A549 (cell line): ENCODE results near the gene FAR1. TPM values are rescaled to one million over a fixed set of nuclear protein-coding genes. Genes with fewer than 3 reads are reported as not detected.

Experiments used
- ATAC-seq, 2 experiments: fragments of 200-7000 bp in 1 of 2; fragments of >200 bp in 1 of 2; cut with Nextera tagmentation in 1 of 2; cut with Tn5 transposase in 1 of 2; 3 replicates each; pipeline versions ENCODE4 v1.8.0 to v1.9.1; 2018 to 2020; ENCODE audit warnings: mild to moderate bottlenecking in 1 of 2, moderate library complexity in 1 of 2
- CTCF ChIA-PET: fragments of 300-600 bp; sonication (Branson Sonifier 250); formaldehyde crosslinking; extraction: SDS; loops from one replicate; lab custom pipeline; 2021; ENCODE audit warnings: antibody characterized with exemption, inconsistent platforms; lab: Yijun Ruan, JAX
- POLR2A ChIA-PET: fragments of 350-600 bp; formaldehyde crosslinking; extraction: SDS; loops from one replicate; lab custom pipeline; 2021; ENCODE audit warnings: antibody characterized with exemption, inconsistent platforms; lab: Yijun Ruan, JAX
- DNase-seq, 2 experiments: peaks; one replicate each; pipeline versions ENCODE4 v3.0.0 to v3.0.0-alpha.2; 2011 to 2016; ENCODE audit warnings: low read depth in 1 of 2, low spot score in 1 of 2
- FAIRE-seq: peaks from 2 replicates; lab custom pipeline; 2011; peaks lifted over from hg19 to GRCh38; lab: Jason Lieb, UNC
- H3K27ac ChIP-seq, 2 experiments: fragments of >200 bp; sonication (Bioruptor Twin); formaldehyde crosslinking; 3 replicates each; pipeline ENCODE4 v1.5.1; 2016 to 2017
- H3K4me1 ChIP-seq: fragments of >200 bp; sonication (Bioruptor Twin); formaldehyde crosslinking; 3 replicates; pipeline ENCODE4 v1.6.1; 2016
- H3K4me2 ChIP-seq: fragments of >200 bp; sonication (Bioruptor Twin); formaldehyde crosslinking; 3 replicates; pipeline ENCODE4 v1.6.1; 2016
- H3K4me3 ChIP-seq: fragments of >200 bp; sonication (Bioruptor Twin); formaldehyde crosslinking; 3 replicates; pipeline ENCODE4 v1.5.1; 2016
- H3K9me3 ChIP-seq: fragments of >200 bp; sonication (Bioruptor Twin); formaldehyde crosslinking; 3 replicates; pipeline ENCODE4 v1.6.1; 2016
- ATOH8 ChIP-seq: fragments of 250-450 bp; sonication (Bioruptor Pico); IDR thresholded peaks from 2 replicates; pipeline ENCODE4 v1.5.0; 2020; ENCODE audit warnings: low read depth, mild to moderate bottlenecking, moderate library complexity
- CEBPB ChIP-seq, 2 experiments: fragments of >200 bp in 1 of 2; sonication (Bioruptor Twin) in 1 of 2; formaldehyde crosslinking in 1 of 2; IDR thresholded peaks; 2 replicates each; pipeline ENCODE4 v1.6.1; 2012 to 2016
- ESRRA ChIP-seq: fragments of 150-350 bp; IDR thresholded peaks from 2 replicates; pipeline ENCODE4 v1.6.1; 2014; ENCODE audit warnings: mild to moderate bottlenecking, low read length, borderline replicate concordance
- FOSB ChIP-seq: fragments of 250-450 bp; sonication (Bioruptor Pico); IDR thresholded peaks from 2 replicates; pipeline ENCODE4 v1.5.0; 2020; ENCODE audit warnings: mild to moderate bottlenecking, moderate library complexity
- FOSL2 ChIP-seq, 2 experiments: fragments of 450-650 bp in 1 of 2; fragments of >200 bp in 1 of 2; sonication (Bioruptor Twin) in 1 of 2; formaldehyde crosslinking; IDR thresholded peaks; 2 replicates each; pipeline versions ENCODE4 v1.5.0 to v1.6.1; 2016 to 2020; ENCODE audit warnings: mild to moderate bottlenecking in 1 of 2, moderate library complexity in 1 of 2
- HES2 ChIP-seq: fragments of >200 bp; sonication (Bioruptor Twin); formaldehyde crosslinking; IDR thresholded peaks from 2 replicates; pipeline ENCODE4 v1.6.1; 2016
- HOXB5 ChIP-seq: fragments of 250-450 bp; sonication (Bioruptor Pico); IDR thresholded peaks from 2 replicates; pipeline ENCODE4 v1.5.0; 2020; ENCODE audit warnings: mild to moderate bottlenecking, moderate library complexity
- MAZ ChIP-seq: fragments of 150-350 bp; IDR thresholded peaks from 2 replicates; pipeline ENCODE4 v1.6.1; 2014; ENCODE audit warnings: antibody characterized with exemption, low read depth, low read length, borderline replicate concordance
- NFE2L2 ChIP-seq: fragments of 150-350 bp; conservative IDR thresholded peaks from 2 replicates; pipeline ENCODE4 v1.6.1; 2014; ENCODE audit warnings: low read length
- NR3C1 ChIP-seq: fragments of >200 bp; sonication (Bioruptor Twin); formaldehyde crosslinking; IDR thresholded peaks from 3 replicates; pipeline ENCODE4 v1.6.1; 2017
- POLR2AphosphoS2 ChIP-seq: conservative IDR thresholded peaks from 2 replicates; pipeline ENCODE4 v1.6.1; 2012; ENCODE audit warnings: low read length, improper control_type of control experiment, inconsistent platforms
- RAD21 ChIP-seq, 2 experiments: fragments of >200 bp in 1 of 2; sonication (Bioruptor Twin) in 1 of 2; formaldehyde crosslinking in 1 of 2; IDR thresholded peaks in 1 of 2; conservative IDR thresholded peaks in 1 of 2; 2 replicates in 1 of 2; 3 replicates in 1 of 2; pipeline ENCODE4 v1.6.1; 2012 to 2018; ENCODE audit warnings: inconsistent platforms in 1 of 2
- RCOR1 ChIP-seq: fragments of 150-350 bp; IDR thresholded peaks from 2 replicates; pipeline ENCODE4 v1.6.1; 2014; ENCODE audit warnings: antibody characterized with exemption, low read length, low read depth
- RFX5 ChIP-seq: fragments of 450-650 bp; IDR thresholded peaks from 2 replicates; pipeline ENCODE4 v1.7.1; 2014; ENCODE audit warnings: antibody characterized with exemption, mild to moderate bottlenecking, moderate library complexity
- TP53 ChIP-seq: fragments of 250-450 bp; sonication (Bioruptor Pico); IDR thresholded peaks from 2 replicates; pipeline ENCODE4 v1.5.0; 2021; ENCODE audit warnings: mild to moderate bottlenecking, moderate library complexity
- whole genome bisulfite sequencing: methylation state at CpG from one replicate; pipeline ENCODE4 v1.1.6; 2017; ENCODE audit errors: missing lambda C conversion rate; 5-methylcytosine and 5-hydroxymethylcytosine counted together
- polyA plus RNA-seq, 4 experiments: library from polyadenylated mRNA; depleted of rRNA in 3 of 4; stranded (reverse); fragments of >200 nt; fragmentation: RNase III in 1 of 4; extraction: RNeasy Plus Mini Kit Qiagen cat#74134 plus additional on column Dnase treatment in 1 of 4; gene quantifications; 2 replicates in 3 of 4; 3 replicates in 1 of 4; pipeline ENCODE4 v1.2.3, GENCODE V29; 2011 to 2017
- TF ChIP-seq, protein P1 (sequence below): fragments of 150-350 bp; IDR thresholded peaks from 2 replicates; pipeline ENCODE4 v1.6.1; 2014; ENCODE audit warnings: low read depth, mild to moderate bottlenecking, low read length
- TF ChIP-seq, protein P2 (sequence below): IDR thresholded peaks from 2 replicates; pipeline ENCODE4 v1.6.1; 2012
- TF ChIP-seq, protein P3 (sequence below): IDR thresholded peaks from 2 replicates; pipeline ENCODE4 v1.6.1; 2012

Gene FAR1
- polyA plus RNA-seq, 2 of the 4 experiments (the other 2 are of a cell fraction): 41.8 to 119 TPM

GRCh38 chr11:13682212-13682611 is 13.7 kb downstream of the FAR1 start:
- 86% methylated on average over 1 of the region's 1 CpG for WGBS
- FAIRE-seq: no peak

DNA sequence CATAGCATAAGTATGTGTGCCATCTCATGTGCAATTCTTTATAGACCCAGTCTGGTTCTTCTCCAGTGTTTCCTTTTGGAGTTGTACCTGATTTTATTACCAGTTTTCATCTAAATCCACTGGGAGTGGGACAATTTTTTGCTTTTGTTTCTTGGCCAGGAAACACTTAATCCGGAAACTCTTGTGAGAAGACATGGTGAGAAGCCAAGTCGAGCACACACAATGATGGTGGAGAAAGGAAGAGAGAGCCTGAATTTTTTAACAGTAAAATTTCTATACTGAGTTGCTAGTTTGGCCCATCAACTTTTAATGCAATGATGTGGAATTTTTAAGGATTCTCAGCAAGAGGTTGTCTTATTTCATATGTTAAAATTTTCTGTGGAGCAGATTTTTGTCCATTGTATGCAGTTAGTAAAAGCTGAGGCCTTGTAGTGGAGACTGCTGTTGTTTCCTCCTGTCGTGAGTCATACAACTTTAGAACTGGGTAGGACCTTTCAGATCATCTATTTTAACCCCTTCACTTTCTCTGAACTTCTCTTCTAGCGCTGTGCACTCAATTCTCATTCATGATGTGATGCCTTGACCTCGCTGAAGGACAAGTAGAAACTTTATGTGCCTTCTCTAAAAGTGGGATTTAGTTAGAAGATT is 17.1 kb downstream of the FAR1 start:
- 84% methylated on average over 5 of the region's 5 CpGs for WGBS
- ChIA-PET CTCF (no interaction called here), POLR2A (no interaction called here)
- H3K27ac ChIP-seq: no peak overlapping the region
- TF ChIP-seq CEBPB (IDR thresholded peaks at IDR 0.05): no peak
- no peak for TF ChIP-seq NFE2L2
- TF ChIP-seq HES2: no peak
- no peak for TF ChIP-seq MAZ
- no peak overlapping the region for H3K4me3 ChIP-seq
- H3K4me2 ChIP-seq: no peak overlapping the region
- FAIRE-seq: no peak
- H3K9me3 ChIP-seq: no peaks in the 10 kb centered on the region
- ATAC-seq: no peak
- peaks cover 4% of the 10 kb centered on the region; the same call in 2 of the 3 replicates for H3K4me1 ChIP-seq
- no peak for DNase-seq

More at GRCh38 chr11:13682212-13682611, 13.7 kb downstream of the FAR1 start:
- Histone ChIP-seq H3K4me2 (no peak overlapping the region), H3K4me1 (peaks cover 7% of the 10 kb centered on the region; the same call in 2 of the 3 replicates), H3K9me3 (no peaks in the 10 kb centered on the region), H3K27ac (no peak overlapping the region), H3K4me3 (no peak overlapping the region)
- POLR2A ChIA-PET: no interaction called here
- ATAC-seq (no peak), DNase-seq (no peak)
- no peak for TF ChIP-seq TP53 (CRISPR knock-in tag)
- no peak for TF ChIP-seq RFX5
- TF ChIP-seq NR3C1: no peak
- TF ChIP-seq, all 56 proteins: peak for 0
- CTCF ChIA-PET: interaction anchor here (0.7 to 1.5 kb wide), 2 partner anchors 13 to 15 kb away, joined by 3 to 4 read pairs; no protein-coding TSS in a partner anchor

DNA sequence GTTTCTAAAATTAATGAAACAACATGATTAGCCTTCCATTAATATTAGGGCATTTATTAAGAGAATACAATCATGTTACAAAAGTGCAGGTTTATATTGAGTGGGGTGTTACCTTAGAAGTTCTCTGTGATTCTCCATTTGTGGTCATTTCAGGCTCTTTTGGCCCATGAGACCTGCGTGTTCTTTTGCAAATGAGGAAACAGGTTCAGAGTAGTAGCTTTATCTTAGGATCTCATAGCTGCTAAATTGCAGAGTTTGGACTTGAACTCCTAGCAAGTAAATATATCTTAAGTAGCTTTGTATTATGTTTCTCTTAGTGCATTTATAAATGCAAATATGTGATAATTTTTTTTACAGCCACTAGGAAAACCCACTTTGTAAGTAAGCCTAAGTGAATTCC is 18.3 kb downstream of the FAR1 start:
- Histone ChIP-seq H3K4me2 (no peak overlapping the region), H3K4me3 (no peak overlapping the region), H3K4me1 (peaks cover 4% of the 10 kb centered on the region; the same call in 2 of the 3 replicates), H3K9me3 (no peaks in the 10 kb centered on the region), H3K27ac (no peak overlapping the region)
- ChIA-PET CTCF (interaction anchor here (1.2 kb wide), 1 partner anchor 200 kb away, joined by 3 read pairs; no protein-coding TSS in a partner anchor), POLR2A (no interaction called here)
- no peak for FAIRE-seq
- 87% methylated on average over 1 of the region's 1 CpG for WGBS
- ATAC-seq: no peak
- TF ChIP-seq MAZ (no peak), ATOH8 (CRISPR knock-in tag) (no peak), ESRRA (no peak), POLR2AphosphoS2 (no peak), HOXB5 (CRISPR knock-in tag) (no peak)
- TF ChIP-seq, protein P1, sequence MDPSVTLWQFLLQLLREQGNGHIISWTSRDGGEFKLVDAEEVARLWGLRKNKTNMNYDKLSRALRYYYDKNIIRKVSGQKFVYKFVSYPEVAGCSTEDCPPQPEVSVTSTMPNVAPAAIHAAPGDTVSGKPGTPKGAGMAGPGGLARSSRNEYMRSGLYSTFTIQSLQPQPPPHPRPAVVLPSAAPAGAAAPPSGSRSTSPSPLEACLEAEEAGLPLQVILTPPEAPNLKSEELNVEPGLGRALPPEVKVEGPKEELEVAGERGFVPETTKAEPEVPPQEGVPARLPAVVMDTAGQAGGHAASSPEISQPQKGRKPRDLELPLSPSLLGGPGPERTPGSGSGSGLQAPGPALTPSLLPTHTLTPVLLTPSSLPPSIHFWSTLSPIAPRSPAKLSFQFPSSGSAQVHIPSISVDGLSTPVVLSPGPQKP: no peak
- DNase-seq: no peak

- ChIA-PET POLR2A (no interaction called here), CTCF (interaction anchor here (1.2 kb wide), 1 partner anchor 200 kb away, joined by 3 read pairs; no protein-coding TSS in a partner anchor)
- TF ChIP-seq, protein P2, sequence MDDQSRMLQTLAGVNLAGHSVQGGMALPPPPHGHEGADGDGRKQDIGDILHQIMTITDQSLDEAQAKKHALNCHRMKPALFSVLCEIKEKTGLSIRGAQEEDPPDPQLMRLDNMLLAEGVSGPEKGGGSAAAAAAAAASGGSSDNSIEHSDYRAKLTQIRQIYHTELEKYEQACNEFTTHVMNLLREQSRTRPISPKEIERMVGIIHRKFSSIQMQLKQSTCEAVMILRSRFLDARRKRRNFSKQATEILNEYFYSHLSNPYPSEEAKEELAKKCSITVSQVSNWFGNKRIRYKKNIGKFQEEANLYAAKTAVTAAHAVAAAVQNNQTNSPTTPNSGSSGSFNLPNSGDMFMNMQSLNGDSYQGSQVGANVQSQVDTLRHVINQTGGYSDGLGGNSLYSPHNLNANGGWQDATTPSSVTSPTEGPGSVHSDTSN: no peak
- TF ChIP-seq RCOR1: no peak
- TF ChIP-seq, protein P3, sequence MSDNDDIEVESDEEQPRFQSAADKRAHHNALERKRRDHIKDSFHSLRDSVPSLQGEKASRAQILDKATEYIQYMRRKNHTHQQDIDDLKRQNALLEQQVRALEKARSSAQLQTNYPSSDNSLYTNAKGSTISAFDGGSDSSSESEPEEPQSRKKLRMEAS: no peak
- TF ChIP-seq FOSB: no peak
- no peak for TF ChIP-seq POLR2AphosphoS2
- no peak for TF ChIP-seq RAD21 (conservative IDR thresholded peaks at IDR 0.05 in 1 of 2, IDR thresholded peaks at IDR 0.05 in 1 of 2)
- TF ChIP-seq FOSL2 (IDR thresholded peaks at IDR 0.05): no peak
- TF ChIP-seq FOSL2 (CRISPR knock-in tag; IDR thresholded peaks at IDR 0.05): no peak
- TF ChIP-seq RFX5: no peak
- Histone ChIP-seq H3K4me1 (no peaks in the 10 kb centered on the region), H3K27ac (no peak overlapping the region), H3K4me3 (no peak overlapping the region), H3K9me3 (no peaks in the 10 kb centered on the region), H3K4me2 (no peak overlapping the region)
- DNase-seq (no peak), ATAC-seq (no peak), FAIRE-seq (no peak)
- 92% methylated on average over 3 of the region's 3 CpGs for WGBS
Observed at GRCh38 chr11:13687271-13687670, 18.8 kb downstream of the FAR1 start.
